ENCODE measurements around the gene KRTAP2-2. TPM values are rescaled to one million over a fixed set of nuclear protein-coding genes. Genes with fewer than 3 reads are reported as not detected.
"Not testable (repeated sequence)": the region's sequence is repeated elsewhere in the genome, so short reads cannot be mapped to it uniquely, and the experiment has no call there.

Gene KRTAP2-2
- total and polyA plus RNA-seq, 4 donors = not detected

- ATAC-seq (ENCODE audit: insufficient read depth, low FRiP score) (no peak), DNase-seq (no peak)
- Histone ChIP-seq H3K36me3 (ENCODE audit: control insufficient read depth in 4 of 4, insufficient read depth in 4 of 4, low read length in 4 of 4) (no peaks in the 10 kb centered on the region), H3K27ac (ENCODE audit: low read depth in 1 of 2, low read length in 1 of 2) (no peak overlapping the region), H3K9ac (ENCODE audit: insufficient read depth in 1 of 2, low read length in 2 of 2) (no peak overlapping the region), H3K4me1 (ENCODE audit: control insufficient read depth in 5 of 5, insufficient read depth in 5 of 5, low read length in 5 of 5) (no peaks in the 10 kb centered on the region), H3K9me3 (ENCODE audit: control insufficient read depth in 4 of 4, insufficient read depth in 3 of 4, low read length in 3 of 4) (no peaks in the 10 kb centered on the region), H3K27me3 (ENCODE audit: control insufficient read depth in 3 of 3, insufficient read depth in 3 of 3, low read length in 2 of 3) (peaks cover 0 to 8% (median 5%) of the 10 kb centered on the region in 3 donors), H3K4me3 (no peak overlapping the region)
- no peak for TF ChIP-seq CTCF (IDR thresholded peaks at IDR 0.05; ENCODE audit: control extremely low read depth, extremely low read depth)
- 75 to 94% methylated on average over 1 of the region's 1 CpG for WGBS, 2 donors
These were observed 6.9 kb upstream of the KRTAP2-2 start for GRCh38 chr17:41061964-41062363.

- Histone ChIP-seq H3K27me3 (ENCODE audit: control insufficient read depth in 3 of 3, insufficient read depth in 3 of 3, low read length in 2 of 3) (peaks cover 0 to 8% (median 5%) of the 10 kb centered on the region in 3 donors), H3K4me3 (no peak within 1 kb of the TSS), H3K27ac (ENCODE audit: low read depth in 1 of 2, low read length in 1 of 2) (no peak within 1 kb of the TSS), H3K9ac (ENCODE audit: insufficient read depth in 1 of 2, low read length in 2 of 2) (no peak within 1 kb of the TSS), H3K9me3 (ENCODE audit: control insufficient read depth in 4 of 4, insufficient read depth in 3 of 4, low read length in 3 of 4) (no peaks in the 10 kb centered on the region), H3K4me1 (ENCODE audit: control insufficient read depth in 5 of 5, insufficient read depth in 5 of 5, low read length in 5 of 5) (no peaks in the 10 kb centered on the region), H3K36me3 (ENCODE audit: control insufficient read depth in 4 of 4, insufficient read depth in 4 of 4, low read length in 4 of 4) (no peaks in the 10 kb centered on the region)
- no peak for TF ChIP-seq CTCF (IDR thresholded peaks at IDR 0.05; ENCODE audit: control extremely low read depth, extremely low read depth)
- DNase-seq = no peak
- WGBS, 2 donors = 60 to 71% methylated on average over 6 of the region's 6 CpGs
- no peak for ATAC-seq (ENCODE audit: insufficient read depth, low FRiP score)
These were observed 5.1 kb upstream of the KRTAP2-2 start, which contains the start of gene KRTAP2-3 for GRCh38 chr17:41060052-41060604. Gene KRTAP2-3, minus strand, starts transcription at chr17:41060114. Its CDS starts 64 bp downstream, at chr17:41060050.

- not testable (repeated sequence) for H3K27me3 ChIP-seq (ENCODE audit: control insufficient read depth in 3 of 3, insufficient read depth in 3 of 3, low read length in 2 of 3); H3K9me3 ChIP-seq (ENCODE audit: control insufficient read depth in 4 of 4, insufficient read depth in 3 of 4, low read length in 3 of 4); H3K36me3 ChIP-seq (ENCODE audit: control insufficient read depth in 4 of 4, insufficient read depth in 4 of 4, low read length in 4 of 4); H3K4me3 ChIP-seq; H3K9ac ChIP-seq (ENCODE audit: insufficient read depth in 1 of 2, low read length in 2 of 2); DNase-seq; H3K27ac ChIP-seq (ENCODE audit: low read depth in 1 of 2, low read length in 1 of 2); ATAC-seq (ENCODE audit: insufficient read depth, low FRiP score); H3K4me1 ChIP-seq (ENCODE audit: control insufficient read depth in 5 of 5, insufficient read depth in 5 of 5, low read length in 5 of 5)
- 26 to 47% methylated on average over 9 to 13 of the region's 31 CpGs for WGBS, 2 donors
These were observed 4.4 kb upstream of the KRTAP2-2 start for GRCh38 chr17:41059276-41060051.

GRCh38 chr17:41058741-41059140 is 3.7 kb upstream of the KRTAP2-2 start:
- H3K9ac ChIP-seq (ENCODE audit: insufficient read depth in 1 of 2, low read length in 2 of 2) = no peak overlapping the region
- no peaks in the 10 kb centered on the region for H3K4me1 ChIP-seq (ENCODE audit: control insufficient read depth in 5 of 5, insufficient read depth in 5 of 5, low read length in 5 of 5)
- no peak for TF ChIP-seq CTCF (IDR thresholded peaks at IDR 0.05; ENCODE audit: control extremely low read depth, extremely low read depth)
- H3K36me3 ChIP-seq (ENCODE audit: control insufficient read depth in 4 of 4, insufficient read depth in 4 of 4, low read length in 4 of 4) = no peaks in the 10 kb centered on the region
- no peak for DNase-seq
- peaks cover 0 to 8% (median 5%) of the 10 kb centered on the region in 3 donors for H3K27me3 ChIP-seq (ENCODE audit: control insufficient read depth in 3 of 3, insufficient read depth in 3 of 3, low read length in 2 of 3)
- 89 to 97% methylated on average over 5 of the region's 5 CpGs for WGBS, 2 donors
- no peak for ATAC-seq (ENCODE audit: insufficient read depth, low FRiP score)
- H3K27ac ChIP-seq (ENCODE audit: low read depth in 1 of 2, low read length in 1 of 2) = no peak overlapping the region
- H3K9me3 ChIP-seq (ENCODE audit: control insufficient read depth in 4 of 4, insufficient read depth in 3 of 4, low read length in 3 of 4) = no peaks in the 10 kb centered on the region
- no peak overlapping the region for H3K4me3 ChIP-seq

Measured in lung (tissue), 12 donors.